ENCODE results near the gene SLC4A2.

GRCh38 chr7:151058781-151059366 lies 515 bp upstream of the SLC4A2 start:
- TF ChIP-seq ESRRG (CRISPR knock-in tag; IDR thresholded peaks at IDR 0.05): no peak
- TF ChIP-seq RARB (CRISPR knock-in tag; IDR thresholded peaks at IDR 0.05): no peak
- TF ChIP-seq ZFP30 (CRISPR knock-in tag; IDR thresholded peaks at IDR 0.05): no peak
- TF ChIP-seq TCF4 (CRISPR knock-in tag; IDR thresholded peaks at IDR 0.05; ENCODE audit: borderline replicate concordance): no peak
- TF ChIP-seq ZFP3 (CRISPR knock-in tag; IDR thresholded peaks at IDR 0.05): no peak
